HG02981 (cell line): Measurements from ENCODE around the gene IL6ST.

Experiments
- ATAC-seq: cut with Tn5 transposase; IDR thresholded peaks from one replicate; pipeline ENCODE4 v1.9.1; 2021; ENCODE audit warnings: mild to moderate bottlenecking, moderate library complexity; ENCODE audit not compliant: unreplicated experiment

The IL6ST gene

DNA sequence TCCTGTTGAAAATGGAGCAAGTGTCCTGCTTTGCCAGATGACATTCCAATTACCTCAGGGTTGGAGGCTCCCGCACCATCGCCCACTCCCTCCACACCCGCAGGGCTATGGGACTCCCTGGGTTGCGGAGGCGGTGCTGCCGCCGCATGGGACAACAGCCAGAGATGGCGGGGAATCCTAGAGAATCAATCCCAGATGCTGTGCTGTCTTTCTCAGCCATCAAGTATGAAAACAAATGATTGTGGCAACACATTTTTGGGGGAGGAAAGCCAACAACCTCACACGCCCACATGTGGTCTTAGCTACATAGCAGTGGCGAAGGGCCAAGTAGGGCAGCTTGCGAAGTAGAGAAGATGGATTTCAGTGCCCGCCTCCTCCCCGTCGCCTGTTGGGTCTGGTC lies 96.9 kb downstream of the IL6ST start:
- ATAC-seq, result no peak

DNA sequence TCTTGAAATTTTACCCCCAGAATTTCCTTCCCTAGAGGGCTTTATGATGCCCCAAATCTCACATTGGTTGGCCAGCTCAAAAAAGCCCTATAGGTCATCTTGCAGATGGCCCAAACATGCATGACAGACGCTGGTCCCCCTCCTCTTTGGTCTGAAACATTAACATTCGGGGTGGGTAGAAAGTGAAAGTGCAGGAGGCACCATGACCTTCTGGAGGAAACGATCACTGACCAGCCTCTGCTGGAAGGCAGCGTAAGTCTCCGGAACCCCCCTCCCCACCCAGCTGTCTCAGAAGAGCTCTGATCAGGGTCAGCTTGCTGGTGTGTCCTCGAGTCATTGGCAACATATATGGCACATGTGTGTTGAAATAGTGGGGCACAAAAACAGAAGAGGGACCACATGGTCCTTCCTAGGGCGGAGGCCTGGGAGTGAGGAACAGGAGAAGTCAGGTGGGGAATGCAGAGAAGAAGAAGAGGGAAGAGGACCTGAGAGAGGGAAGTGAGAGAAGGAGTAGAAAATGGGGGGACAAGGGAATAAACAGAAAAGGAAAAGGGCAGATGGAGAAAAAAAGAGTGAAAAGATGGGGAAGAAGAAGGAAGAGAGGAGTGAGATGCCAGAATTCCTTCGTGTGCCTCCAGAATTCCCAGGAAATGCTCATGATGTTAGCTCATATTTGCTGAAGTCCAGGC lies 97.4 kb downstream of the IL6ST start:
- ATAC-seq, result no peak

GRCh38 chr5:55896663-55897062 lies 98.1 kb downstream of the IL6ST start:
- ATAC-seq, result no peak

DNA sequence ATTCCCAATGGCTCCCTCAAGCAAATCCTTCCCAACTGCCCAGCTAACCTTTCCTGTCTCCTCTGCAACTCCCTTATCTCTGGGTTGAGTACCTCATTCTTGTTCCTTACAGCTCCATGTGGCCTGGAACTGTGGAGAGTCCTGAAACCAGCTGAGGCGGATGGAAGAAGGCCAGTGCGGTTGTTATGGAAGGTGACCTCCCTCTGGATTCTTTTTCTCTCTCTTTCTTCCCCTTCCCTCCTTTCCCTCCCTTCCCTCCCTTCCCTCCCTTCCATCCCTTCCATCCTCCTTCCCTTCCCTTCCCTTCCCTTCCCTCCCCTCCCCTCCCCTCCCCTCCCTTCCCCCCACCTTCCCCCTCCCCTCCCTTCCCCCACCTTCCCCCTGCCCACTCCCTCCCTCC lies 98.5 kb downstream of the IL6ST start:
- ATAC-seq, result no peak

GRCh38 chr5:55895346-55895745 lies 99.4 kb downstream of the IL6ST start:
- no peak for ATAC-seq

- no peak for ATAC-seq
Measured at GRCh38 chr5:55894135-55894534, 100.6 kb downstream of the IL6ST start.

GRCh38 chr5:55892479-55892878 lies 102.3 kb downstream of the IL6ST start:
- no peak for ATAC-seq

DNA sequence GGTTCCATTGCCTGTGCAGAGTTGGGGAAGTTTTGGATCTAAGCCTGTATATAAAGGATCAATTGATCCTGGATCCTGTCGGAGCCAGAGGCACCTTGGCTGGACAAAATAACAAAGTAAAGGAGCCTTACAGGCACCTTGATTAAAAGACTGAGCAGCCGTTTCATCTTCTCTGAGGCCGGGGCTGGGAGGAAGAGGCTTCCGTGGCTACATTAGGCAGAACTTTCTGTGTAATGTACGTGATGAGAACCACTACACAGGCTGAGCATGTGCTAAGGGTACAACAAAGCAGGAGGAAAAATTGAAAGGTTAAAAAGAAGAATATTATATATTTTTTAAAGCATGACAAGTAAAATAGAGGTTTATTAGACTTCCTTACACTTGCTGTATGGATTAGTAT lies 106.6 kb downstream of the IL6ST start:
- ATAC-seq, result no peak

DNA sequence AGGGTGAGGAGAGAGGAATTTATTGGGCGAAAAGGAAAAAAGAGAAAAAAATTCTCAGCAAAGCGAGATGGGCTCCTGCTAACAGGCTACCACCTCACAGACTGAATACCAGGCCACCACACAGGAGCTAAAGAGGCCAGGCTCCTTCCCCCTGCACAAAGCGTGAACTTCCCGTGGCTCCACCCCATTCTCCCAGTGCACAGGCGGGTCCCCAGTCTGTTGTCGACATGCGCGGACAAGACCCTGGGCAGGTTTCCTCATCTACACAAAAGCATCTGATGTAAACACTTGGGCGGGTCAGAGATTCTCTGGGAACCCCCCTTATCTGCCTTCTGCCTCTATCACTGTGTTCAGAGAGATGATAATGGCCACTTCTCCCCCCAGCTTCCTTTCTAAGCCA lies 109.4 kb downstream of the IL6ST start:
- ATAC-seq, result no peak
